Fibroblast of lung (primary cell): Measurements from ENCODE around the gene LIPE. TPM values are rescaled to one million over a fixed set of nuclear protein-coding genes. Genes with fewer than 3 reads are reported as not detected.

Experiments used
- DNase-seq, 2 donors: peaks; one replicate each; pipeline versions ENCODE4 v3.0.0 to v3.0.0-alpha.2; 2010; ENCODE audit warnings: low read depth in 2 of 2
- H2AFZ ChIP-seq: 2 replicates; pipeline ENCODE4 v1.5.1; 2012; ENCODE audit warnings: low read length, control low read depth, inconsistent platforms
- H3K27ac ChIP-seq: 2 replicates; pipeline ENCODE4 v1.5.1; 2011; ENCODE audit warnings: low read length, control low read depth; ENCODE audit not compliant: insufficient read depth
- H3K27me3 ChIP-seq: 2 replicates; pipeline ENCODE4 v1.5.1; 2011; ENCODE audit warnings: mild to moderate bottlenecking, low read length; ENCODE audit not compliant: control insufficient read depth, insufficient read depth
- H3K36me3 ChIP-seq: 2 replicates; pipeline ENCODE4 v1.5.1; 2011; ENCODE audit warnings: low read length; ENCODE audit not compliant: control insufficient read depth, insufficient read depth
- H3K4me1 ChIP-seq: 2 replicates; pipeline ENCODE4 v1.5.1; 2011; ENCODE audit warnings: low read length; ENCODE audit not compliant: control insufficient read depth, insufficient read depth; ENCODE audit errors: extremely low read depth
- H3K4me2 ChIP-seq: 2 replicates; pipeline ENCODE4 v1.5.1; 2011; ENCODE audit warnings: low read length, control low read depth; ENCODE audit not compliant: insufficient read depth; ENCODE audit errors: extremely low read depth
- H3K4me3 ChIP-seq, 4 experiments: fragments of 200-600 bp in 1 of 4; sonication (generic) in 1 of 4; replicated peaks in 1 of 4; 2 replicates each; pipeline ENCODE4 v1.5.1; 2011 to 2016; ENCODE audit warnings: low read length in 4 of 4, low read depth in 3 of 4, mild to moderate bottlenecking in 3 of 4, control low read depth in 2 of 4, inconsistent platforms in 1 of 4, mixed read lengths in 1 of 4; ENCODE audit not compliant: insufficient read depth in 1 of 4; ENCODE audit errors: control extremely low read depth in 1 of 4
- H3K79me2 ChIP-seq: 2 replicates; pipeline ENCODE4 v1.5.1; 2012; ENCODE audit warnings: mild to moderate bottlenecking, low read length, inconsistent platforms; ENCODE audit not compliant: control insufficient read depth, insufficient read depth
- H3K9ac ChIP-seq: 2 replicates; pipeline ENCODE4 v1.5.1; 2011; ENCODE audit warnings: mild to moderate bottlenecking, low read length, control low read depth; ENCODE audit not compliant: insufficient read depth
- H3K9me3 ChIP-seq: 2 replicates; pipeline ENCODE4 v1.5.1; 2012; ENCODE audit warnings: low read depth, low read length; ENCODE audit not compliant: control insufficient read depth, insufficient read depth
- H4K20me1 ChIP-seq: 2 replicates; pipeline ENCODE4 v1.5.1; 2011; ENCODE audit warnings: low read length; ENCODE audit not compliant: control insufficient read depth, insufficient read depth; ENCODE audit errors: extremely low read depth
- EZH2 ChIP-seq: IDR thresholded peaks from 2 replicates; pipeline ENCODE4 v1.5.1; 2012; ENCODE audit warnings: low read length, control low read depth, mild to moderate bottlenecking; ENCODE audit errors: missing control alignments
- polyA plus RNA-seq, 2 donors: library from polyadenylated mRNA; depleted of rRNA in 1 of 2; stranded (reverse) in 1 of 2; unstranded in 1 of 2; fragments of >200 nt; gene quantifications; 2 replicates each; pipeline ENCODE4 v1.2.1, GENCODE V29; 2011 to 2012; ENCODE audit warnings: missing spikeins in 1 of 2
- total RNA-seq: library from RNA; depleted of rRNA; stranded (reverse); fragments of >200 nt; gene quantifications from 2 replicates; pipeline ENCODE4 v1.2.1, GENCODE V29; 2014
- TF ChIP-seq, protein P1 (sequence below), 2 donors: IDR thresholded peaks in 1 of 2; conservative IDR thresholded peaks in 1 of 2; 1 replicate in 1 of 2; 2 replicates in 1 of 2; pipeline ENCODE4 v1.5.1; 2011 to 2012; ENCODE audit warnings: low read length in 2 of 2, control low read depth in 1 of 2, inconsistent platforms in 1 of 2, low read depth in 1 of 2, mild to moderate bottlenecking in 1 of 2

LIPE gene
- total and polyA plus RNA-seq, 2 donors (not counting 1 experiment from before 2014, with no cell fraction given), result 1.1 to 1.7 TPM

DNA sequence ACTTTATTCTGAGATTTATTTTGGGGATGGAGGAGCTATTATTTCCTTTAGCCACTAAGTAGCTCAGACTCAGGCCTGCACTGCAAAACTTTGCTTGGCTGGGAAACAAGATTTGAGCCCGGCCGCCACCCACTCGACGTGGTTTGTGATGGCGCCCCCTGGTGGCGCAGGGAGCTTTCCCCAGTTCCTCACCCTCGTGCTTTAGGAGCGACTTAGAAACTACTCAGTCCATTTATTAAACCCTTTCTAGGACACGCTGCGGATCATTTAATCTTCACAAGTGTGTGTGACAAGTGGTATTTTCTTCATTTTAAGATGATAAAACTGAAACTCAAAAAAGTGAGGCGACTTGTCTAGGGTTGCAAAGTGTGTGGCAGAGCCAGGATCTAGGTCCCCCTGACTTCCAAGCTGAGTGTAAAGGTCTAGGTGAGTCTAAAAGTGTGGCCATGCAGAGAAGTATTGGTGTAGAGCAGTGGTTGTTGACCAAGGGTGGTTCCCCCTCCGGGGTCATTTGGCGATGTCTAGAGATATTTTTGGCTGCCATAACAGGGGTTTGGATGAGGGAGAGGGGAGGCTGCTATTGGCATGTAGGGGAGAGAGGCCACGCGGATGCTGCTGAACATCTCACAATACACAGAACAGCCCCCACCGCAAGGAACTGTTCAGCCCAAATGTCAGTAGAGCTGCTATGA, 13.3 kb upstream of the LIPE start:
- no peaks in the 10 kb centered on the region for H3K36me3 ChIP-seq
- TF ChIP-seq EZH2, result no peak
- TF ChIP-seq, protein P1, sequence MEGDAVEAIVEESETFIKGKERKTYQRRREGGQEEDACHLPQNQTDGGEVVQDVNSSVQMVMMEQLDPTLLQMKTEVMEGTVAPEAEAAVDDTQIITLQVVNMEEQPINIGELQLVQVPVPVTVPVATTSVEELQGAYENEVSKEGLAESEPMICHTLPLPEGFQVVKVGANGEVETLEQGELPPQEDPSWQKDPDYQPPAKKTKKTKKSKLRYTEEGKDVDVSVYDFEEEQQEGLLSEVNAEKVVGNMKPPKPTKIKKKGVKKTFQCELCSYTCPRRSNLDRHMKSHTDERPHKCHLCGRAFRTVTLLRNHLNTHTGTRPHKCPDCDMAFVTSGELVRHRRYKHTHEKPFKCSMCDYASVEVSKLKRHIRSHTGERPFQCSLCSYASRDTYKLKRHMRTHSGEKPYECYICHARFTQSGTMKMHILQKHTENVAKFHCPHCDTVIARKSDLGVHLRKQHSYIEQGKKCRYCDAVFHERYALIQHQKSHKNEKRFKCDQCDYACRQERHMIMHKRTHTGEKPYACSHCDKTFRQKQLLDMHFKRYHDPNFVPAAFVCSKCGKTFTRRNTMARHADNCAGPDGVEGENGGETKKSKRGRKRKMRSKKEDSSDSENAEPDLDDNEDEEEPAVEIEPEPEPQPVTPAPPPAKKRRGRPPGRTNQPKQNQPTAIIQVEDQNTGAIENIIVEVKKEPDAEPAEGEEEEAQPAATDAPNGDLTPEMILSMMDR (conservative IDR thresholded peaks at IDR 0.05 in 1 of 2, IDR thresholded peaks at IDR 0.05 in 1 of 2; ENCODE audit: low read depth in 1 of 2, low read length in 2 of 2), result peak; percentile 87 to 92
- no peak overlapping the region for H3K4me2 ChIP-seq
- no peak overlapping the region for H3K27ac ChIP-seq
- DNase-seq, result peak; percentile 49 to 73
- H2AFZ ChIP-seq, result no peak overlapping the region
- H3K27me3 ChIP-seq, result peaks cover 5% of the 10 kb centered on the region
- no peak overlapping the region for H3K9ac ChIP-seq
- no peaks in the 10 kb centered on the region for H3K79me2 ChIP-seq
- H3K4me3 ChIP-seq, result no peak overlapping the region
- no peaks in the 10 kb centered on the region for H3K4me1 ChIP-seq
- H3K9me3 ChIP-seq, result no peaks in the 10 kb centered on the region
- H4K20me1 ChIP-seq, result no peaks in the 10 kb centered on the region

DNA sequence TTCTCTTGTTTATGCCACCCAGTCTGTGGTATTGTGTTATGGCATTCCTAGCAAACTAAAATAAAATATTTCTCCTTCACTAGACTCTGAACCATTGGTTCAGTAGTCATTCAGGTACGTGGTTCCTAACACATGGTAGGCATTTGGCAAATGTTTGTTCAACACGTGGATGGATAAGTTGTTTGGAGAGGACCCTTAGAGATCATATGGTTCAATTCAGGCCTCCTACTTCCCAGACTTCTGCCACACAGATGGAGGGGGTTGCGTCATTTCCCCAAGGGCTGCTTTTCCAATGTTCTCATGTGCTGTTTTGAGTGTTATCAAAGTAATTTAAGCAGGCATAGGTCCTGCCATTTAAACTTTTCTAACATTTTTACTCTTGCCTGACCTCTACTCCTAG, 8.8 kb upstream of the LIPE start:
- H3K27ac ChIP-seq, result no peak overlapping the region
- H4K20me1 ChIP-seq, result no peaks in the 10 kb centered on the region
- no peaks in the 10 kb centered on the region for H3K36me3 ChIP-seq
- no peak overlapping the region for H3K4me2 ChIP-seq
- no peak overlapping the region for H3K9ac ChIP-seq
- peaks cover 7% of the 10 kb centered on the region for H3K4me1 ChIP-seq
- TF ChIP-seq, protein P1 (conservative IDR thresholded peaks at IDR 0.05 in 1 of 2, IDR thresholded peaks at IDR 0.05 in 1 of 2; ENCODE audit: low read depth in 1 of 2, low read length in 2 of 2), result no peak
- TF ChIP-seq EZH2, result no peak
- no peak overlapping the region for H2AFZ ChIP-seq
- no peak overlapping the region for H3K4me3 ChIP-seq
- peak in 1 of 2 donors; percentile 27 for DNase-seq
- H3K27me3 ChIP-seq, result no peaks in the 10 kb centered on the region
- H3K79me2 ChIP-seq, result no peaks in the 10 kb centered on the region
- no peaks in the 10 kb centered on the region for H3K9me3 ChIP-seq

DNA sequence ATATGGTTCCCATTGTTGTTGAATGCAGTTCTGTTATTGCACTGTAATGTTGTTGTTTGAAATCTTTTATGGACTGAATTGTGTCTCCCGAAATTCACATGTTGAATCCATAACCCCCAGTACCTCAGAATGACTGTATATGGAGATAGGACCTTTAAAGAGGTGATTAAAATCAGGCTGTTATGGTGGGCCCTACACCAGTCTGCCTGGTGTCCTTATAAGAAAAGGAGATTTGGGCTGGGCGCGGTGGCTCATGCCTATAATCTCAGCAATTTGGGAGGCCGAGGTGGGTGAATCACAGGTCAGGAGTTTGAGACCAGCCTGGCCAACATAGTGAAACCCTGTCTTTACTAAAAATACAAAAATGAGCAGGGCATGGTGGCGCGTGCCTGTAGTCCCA, 8.1 kb upstream of the LIPE start:
- Histone ChIP-seq H3K4me3 (no peak overlapping the region), H3K9ac (no peak overlapping the region), H3K27ac (no peak overlapping the region), H3K4me1 (peaks cover 7% of the 10 kb centered on the region), H2AFZ (no peak overlapping the region), H3K4me2 (no peak overlapping the region), H3K36me3 (no peaks in the 10 kb centered on the region), H3K9me3 (no peaks in the 10 kb centered on the region), H3K27me3 (no peaks in the 10 kb centered on the region), H4K20me1 (no peaks in the 10 kb centered on the region), H3K79me2 (no peaks in the 10 kb centered on the region)
- no peak for TF ChIP-seq EZH2
- TF ChIP-seq, protein P1 (conservative IDR thresholded peaks at IDR 0.05 in 1 of 2, IDR thresholded peaks at IDR 0.05 in 1 of 2; ENCODE audit: low read depth in 1 of 2, low read length in 2 of 2), result no peak
- no peak for DNase-seq
